Keratinocyte (primary cell): ENCODE results near the gene BORCS8. TPM values are rescaled to one million over a fixed set of nuclear protein-coding genes. Genes with fewer than 3 reads are reported as not detected.
"Not testable (repeated sequence)": the region's sequence is repeated elsewhere in the genome, so short reads cannot be mapped to it uniquely, and the experiment has no call there.

Source experiments
- DNase-seq: peaks from one replicate; pipeline ENCODE4 v3.0.0-alpha.2; 2011; ENCODE audit warnings: low read depth, missing footprints, low spot score
- FAIRE-seq: peaks from 2 replicates; lab custom pipeline; 2011; peaks lifted over from hg19 to GRCh38; lab: Jason Lieb, UNC
- H2AFZ ChIP-seq: 2 replicates; pipeline ENCODE4 v1.6.0; 2012; ENCODE audit warnings: low read length, control low read depth, inconsistent platforms; ENCODE audit not compliant: control insufficient read depth
- H3K27ac ChIP-seq: 2 replicates; pipeline ENCODE4 v1.5.1; 2011; ENCODE audit warnings: low read length; ENCODE audit not compliant: control insufficient read depth, insufficient read depth
- H3K27me3 ChIP-seq: 3 replicates; pipeline ENCODE4 v1.6.0; 2011; ENCODE audit warnings: low read length; ENCODE audit not compliant: control insufficient read depth, insufficient read depth; ENCODE audit errors: extremely low read depth
- H3K36me3 ChIP-seq, 2 experiments: 2 replicates in 1 of 2; 3 replicates in 1 of 2; pipeline ENCODE4 v1.5.1; 2011; ENCODE audit warnings: low read length in 2 of 2, mild to moderate bottlenecking in 1 of 2; ENCODE audit not compliant: control insufficient read depth in 2 of 2, insufficient read depth in 2 of 2; ENCODE audit errors: extremely low read depth in 1 of 2
- H3K4me1 ChIP-seq: 3 replicates; pipeline ENCODE4 v1.5.1; 2011; ENCODE audit warnings: low read length; ENCODE audit not compliant: control insufficient read depth, insufficient read depth; ENCODE audit errors: extremely low read depth
- H3K4me2 ChIP-seq: 3 replicates; pipeline ENCODE4 v1.6.0; 2011; ENCODE audit warnings: low read depth, low read length; ENCODE audit not compliant: control insufficient read depth, insufficient read depth; ENCODE audit errors: extremely low read depth
- H3K4me3 ChIP-seq, 3 experiments: fragments of 200-600 bp in 1 of 3; sonication (generic) in 1 of 3; 2 replicates in 2 of 3; 3 replicates in 1 of 3; pipeline ENCODE4 v1.5.1; 2011 to 2016; ENCODE audit warnings: low read length in 3 of 3, mild to moderate bottlenecking in 3 of 3, control low read depth in 2 of 3, inconsistent platforms in 1 of 3, low read depth in 1 of 3, mixed read lengths in 1 of 3, mixed run types in 1 of 3, moderate library complexity in 1 of 3; ENCODE audit not compliant: control insufficient read depth in 2 of 3, insufficient read depth in 2 of 3; ENCODE audit errors: extremely low read depth in 1 of 3
- H3K79me2 ChIP-seq: 2 replicates; pipeline ENCODE4 v1.6.0; 2012; ENCODE audit warnings: low read length; ENCODE audit not compliant: control insufficient read depth, insufficient read depth
- H3K9ac ChIP-seq: 3 replicates; pipeline ENCODE4 v1.6.0; 2011; ENCODE audit warnings: low read length; ENCODE audit not compliant: control insufficient read depth, insufficient read depth; ENCODE audit errors: extremely low read depth
- H3K9me1 ChIP-seq: 3 replicates; pipeline ENCODE4 v1.6.0; 2011; ENCODE audit warnings: low read length; ENCODE audit not compliant: control insufficient read depth, insufficient read depth; ENCODE audit errors: extremely low read depth
- H3K9me3 ChIP-seq: 2 replicates; pipeline ENCODE4 v1.5.1; 2012; ENCODE audit warnings: low read depth, low read length; ENCODE audit not compliant: control insufficient read depth
- H4K20me1 ChIP-seq: 3 replicates; pipeline ENCODE4 v1.6.0; 2011; ENCODE audit warnings: low read length; ENCODE audit not compliant: control insufficient read depth, insufficient read depth; ENCODE audit errors: extremely low read depth
- CTCF ChIP-seq, 3 experiments: IDR thresholded peaks in 1 of 3; conservative IDR thresholded peaks in 1 of 3; optimal IDR thresholded peaks in 1 of 3; 2 replicates in 2 of 3; 3 replicates in 1 of 3; pipeline versions ENCODE3 to v1.5.1; 2011; ENCODE audit warnings: low read length in 3 of 3, mild to moderate bottlenecking in 3 of 3, moderate library complexity in 2 of 3, control low read depth in 1 of 3, inconsistent platforms in 1 of 3; ENCODE audit not compliant: insufficient read depth in 2 of 3; ENCODE audit errors: extremely low read depth in 1 of 3
- EZH2 ChIP-seq: IDR thresholded peaks from one replicate; pipeline ENCODE4 v1.6.1; 2012; ENCODE audit warnings: inconsistent platforms, mild to moderate bottlenecking, low read length, moderate library complexity
- dilution Hi-C: fragments of 300-500 bp; cut with MboI; formaldehyde crosslinking; loops from one replicate; pipeline ENCODE4 v1.7.0; 2020; ENCODE audit warnings: low sequenced_read_pairs; ENCODE audit not compliant: extremely low pct_ligation_motif_present
- polyA plus RNA-seq, 5 experiments: library from polyadenylated mRNA; depleted of rRNA in 3 of 5; stranded (reverse) in 3 of 5; stranded (forward) in 1 of 5; unstranded in 1 of 5; fragments of >200 nt; gene quantifications; 1 replicate in 1 of 5; 2 replicates in 3 of 5; 3 replicates in 1 of 5; pipeline versions ENCODE4 v1.2.1 to v1.2.3, GENCODE V29; 2011 to 2012; ENCODE audit warnings: missing spikeins in 2 of 5, low read depth in 1 of 5, low replicate concordance in 1 of 5

BORCS8 gene
- polyA plus RNA-seq, 1 donor (not counting 4 experiments of a cell fraction or from before 2014, with no cell fraction given) = 16.3 TPM

- H4K20me1 ChIP-seq = no peaks in the 10 kb centered on the region
- no peaks in the 10 kb centered on the region for H3K27me3 ChIP-seq
- FAIRE-seq (no peak), DNase-seq (no peak)
- no peak overlapping the region for H3K4me2 ChIP-seq
- no peak overlapping the region for H3K4me3 ChIP-seq
- no peak for TF ChIP-seq CTCF (optimal IDR thresholded peaks at IDR 0.05 in 1 of 3, IDR thresholded peaks at IDR 0.05 in 1 of 3, conservative IDR thresholded peaks at IDR 0.05 in 1 of 3; ENCODE audit: extremely low read depth in 1 of 3, insufficient read depth in 2 of 3, low read length in 3 of 3)
- H3K9me3 ChIP-seq = no peaks in the 10 kb centered on the region
- dilution Hi-C loops = no loop called here
- no peak overlapping the region for H3K27ac ChIP-seq
- no peak overlapping the region for H2AFZ ChIP-seq
- H3K4me1 ChIP-seq = no peaks in the 10 kb centered on the region
- H3K79me2 ChIP-seq = no peaks in the 10 kb centered on the region
- peaks cover 4 to 18% of the 10 kb centered on the region in 2 experiments for H3K36me3 ChIP-seq
- no peaks in the 10 kb centered on the region for H3K9me1 ChIP-seq
- H3K9ac ChIP-seq = no peak overlapping the region
Observed at GRCh38 chr19:19179548-19180441, 12.2 kb downstream of the BORCS8 start.

GRCh38 chr19:19176950-19177349, 15.0 kb downstream of the BORCS8 start:
- Histone ChIP-seq H3K36me3 (peaks cover 4 to 15% of the 10 kb centered on the region in 2 experiments), H2AFZ (no peak overlapping the region), H3K4me3 (no peak overlapping the region), H3K27ac (no peak overlapping the region), H3K9me1 (no peaks in the 10 kb centered on the region), H4K20me1 (no peaks in the 10 kb centered on the region), H3K9ac (no peak overlapping the region), H3K4me1 (no peaks in the 10 kb centered on the region), H3K9me3 (no peaks in the 10 kb centered on the region), H3K27me3 (no peaks in the 10 kb centered on the region), H3K4me2 (no peak overlapping the region), H3K79me2 (no peaks in the 10 kb centered on the region)
- TF ChIP-seq CTCF (optimal IDR thresholded peaks at IDR 0.05 in 1 of 3, IDR thresholded peaks at IDR 0.05 in 1 of 3, conservative IDR thresholded peaks at IDR 0.05 in 1 of 3; ENCODE audit: extremely low read depth in 1 of 3, insufficient read depth in 2 of 3, low read length in 3 of 3) = no peak
- TF ChIP-seq EZH2 = no peak
- DNase-seq (no peak), FAIRE-seq (no peak)
- dilution Hi-C loops = no loop called here

GRCh38 chr19:19173243-19173642, 18.7 kb downstream of the BORCS8 start:
- FAIRE-seq, H3K27ac ChIP-seq, H3K9ac ChIP-seq, dilution Hi-C loops, H3K36me3 ChIP-seq, H3K27me3 ChIP-seq, H3K4me3 ChIP-seq, H3K4me2 ChIP-seq, H2AFZ ChIP-seq, H3K9me1 ChIP-seq, H3K9me3 ChIP-seq, H3K79me2 ChIP-seq, DNase-seq, H3K4me1 ChIP-seq, H4K20me1 ChIP-seq: not testable (repeated sequence)
